GM12878 (cell line): Measurements from ENCODE around the gene SATB1.

Source experiments
- CTCF ChIP-seq, 3 experiments: IDR thresholded peaks in 2 of 3; conservative IDR thresholded peaks in 1 of 3; 2 replicates each; pipeline ENCODE4 v1.5.1; 2011; ENCODE audit warnings: low read depth in 3 of 3, low read length in 3 of 3, mild to moderate bottlenecking in 3 of 3, control low read depth in 2 of 3, moderate library complexity in 2 of 3, inconsistent platforms in 1 of 3, mixed read lengths in 1 of 3; ENCODE audit not compliant: control insufficient read depth in 2 of 3, insufficient read depth in 1 of 3; ENCODE audit errors: extremely low read depth in 1 of 3
- EP300 ChIP-seq, 2 experiments: fragments of 150-350 bp in 1 of 2; IDR thresholded peaks; 2 replicates each; pipeline ENCODE4 v1.6.1; 2011 to 2012; ENCODE audit warnings: low read depth in 2 of 2, low read length in 2 of 2, borderline replicate concordance in 1 of 2, improper control_type of control experiment in 1 of 2, inconsistent platforms in 1 of 2; ENCODE audit not compliant: control insufficient read depth in 1 of 2
- KDM1A ChIP-seq: fragments of 200-600 bp; sonication (generic); IDR thresholded peaks from 2 replicates; pipeline ENCODE4 v1.6.1; 2016; ENCODE audit warnings: borderline replicate concordance
- NR2C1 ChIP-seq: fragments of 450-650 bp; IDR thresholded peaks from 2 replicates; pipeline ENCODE4 v1.6.1; 2017; ENCODE audit warnings: antibody characterized with exemption, mild to moderate bottlenecking, moderate library complexity
- POLR2A ChIP-seq: IDR thresholded peaks from 2 replicates; pipeline ENCODE4 v1.6.1; 2011; ENCODE audit warnings: low read depth, mild to moderate bottlenecking, low read length
- RAD51 ChIP-seq: fragments of 450-650 bp; IDR thresholded peaks from 2 replicates; pipeline ENCODE4 v1.6.1; 2016; ENCODE audit warnings: moderate library complexity, mild to moderate bottlenecking, inconsistent platforms
- SMARCA5 ChIP-seq: fragments of 450-650 bp; IDR thresholded peaks from 2 replicates; pipeline ENCODE4 v1.6.1; 2017; ENCODE audit warnings: mild to moderate bottlenecking
- YY1 ChIP-seq: IDR thresholded peaks from 2 replicates; pipeline ENCODE4 v1.6.1; 2011; ENCODE audit warnings: low read depth, mild to moderate bottlenecking, low read length
- TF ChIP-seq, protein P1 (sequence below): IDR thresholded peaks from 2 replicates; pipeline ENCODE4 v1.6.1; 2012; ENCODE audit warnings: low read depth, low read length, improper control_type of control experiment

GRCh38 chr3:18382760-18383369 is 42.3 kb downstream of the SATB1 start:
- no peak for TF ChIP-seq RAD51
- TF ChIP-seq EP300 (IDR thresholded peaks at IDR 0.05; ENCODE audit: borderline replicate concordance in 1 of 2, control insufficient read depth in 1 of 2, low read depth in 2 of 2, low read length in 2 of 2) = no peak
- no peak for TF ChIP-seq YY1
- TF ChIP-seq POLR2A = no peak
- TF ChIP-seq NR2C1 = no peak
- no peak for TF ChIP-seq CTCF (IDR thresholded peaks at IDR 0.05 in 2 of 3, conservative IDR thresholded peaks at IDR 0.05 in 1 of 3; ENCODE audit: control insufficient read depth in 2 of 3, extremely low read depth in 1 of 3, insufficient read depth in 1 of 3, low read depth in 3 of 3, low read length in 3 of 3)
- no peak for TF ChIP-seq KDM1A
- TF ChIP-seq, protein P1, sequence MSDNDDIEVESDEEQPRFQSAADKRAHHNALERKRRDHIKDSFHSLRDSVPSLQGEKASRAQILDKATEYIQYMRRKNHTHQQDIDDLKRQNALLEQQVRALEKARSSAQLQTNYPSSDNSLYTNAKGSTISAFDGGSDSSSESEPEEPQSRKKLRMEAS = no peak
- TF ChIP-seq SMARCA5 = no peak
